ENCODE measurements around the gene ARHGAP44.

Gene ARHGAP44

DNA sequence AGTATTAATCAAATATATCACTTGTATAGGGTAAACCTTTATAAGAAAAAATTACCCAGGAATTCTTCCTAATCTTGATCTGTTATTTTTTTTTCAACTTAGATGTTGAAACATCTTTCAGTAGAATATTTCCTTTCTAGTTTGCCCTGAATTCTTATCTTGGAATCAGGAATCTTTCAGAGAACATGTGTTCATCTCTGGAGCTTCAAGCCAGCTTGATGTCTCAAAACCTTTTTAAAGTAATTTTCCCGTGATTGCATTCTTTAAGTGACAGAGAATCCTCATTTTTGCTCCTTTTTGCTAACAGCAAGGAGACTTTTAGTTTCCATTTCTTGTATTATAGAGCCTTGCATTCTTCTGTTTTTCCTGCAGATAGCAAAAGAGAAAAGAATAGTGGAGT is 137.7 kb downstream of the ARHGAP44 start:
- no peaks in the 10 kb centered on the region for H3K27me3 ChIP-seq (ENCODE audit: control insufficient read depth, insufficient read depth, low read length)
- no peak overlapping the region for H3K4me3 ChIP-seq (ENCODE audit: low read depth, low read length)
- H3K36me3 ChIP-seq (ENCODE audit: control insufficient read depth, insufficient read depth, low read length): no peaks in the 10 kb centered on the region; the same call in 1 of the 2 replicates
- no peaks in the 10 kb centered on the region for H3K4me1 ChIP-seq (ENCODE audit: control insufficient read depth, insufficient read depth, low read length)
- H3K27ac ChIP-seq (ENCODE audit: low read depth, low read length): no peak overlapping the region
- H3K9me3 ChIP-seq (ENCODE audit: control insufficient read depth, insufficient read depth, low read depth, low read length): no peaks in the 10 kb centered on the region
- H3K9ac ChIP-seq (ENCODE audit: low read length): no peak overlapping the region

DNA sequence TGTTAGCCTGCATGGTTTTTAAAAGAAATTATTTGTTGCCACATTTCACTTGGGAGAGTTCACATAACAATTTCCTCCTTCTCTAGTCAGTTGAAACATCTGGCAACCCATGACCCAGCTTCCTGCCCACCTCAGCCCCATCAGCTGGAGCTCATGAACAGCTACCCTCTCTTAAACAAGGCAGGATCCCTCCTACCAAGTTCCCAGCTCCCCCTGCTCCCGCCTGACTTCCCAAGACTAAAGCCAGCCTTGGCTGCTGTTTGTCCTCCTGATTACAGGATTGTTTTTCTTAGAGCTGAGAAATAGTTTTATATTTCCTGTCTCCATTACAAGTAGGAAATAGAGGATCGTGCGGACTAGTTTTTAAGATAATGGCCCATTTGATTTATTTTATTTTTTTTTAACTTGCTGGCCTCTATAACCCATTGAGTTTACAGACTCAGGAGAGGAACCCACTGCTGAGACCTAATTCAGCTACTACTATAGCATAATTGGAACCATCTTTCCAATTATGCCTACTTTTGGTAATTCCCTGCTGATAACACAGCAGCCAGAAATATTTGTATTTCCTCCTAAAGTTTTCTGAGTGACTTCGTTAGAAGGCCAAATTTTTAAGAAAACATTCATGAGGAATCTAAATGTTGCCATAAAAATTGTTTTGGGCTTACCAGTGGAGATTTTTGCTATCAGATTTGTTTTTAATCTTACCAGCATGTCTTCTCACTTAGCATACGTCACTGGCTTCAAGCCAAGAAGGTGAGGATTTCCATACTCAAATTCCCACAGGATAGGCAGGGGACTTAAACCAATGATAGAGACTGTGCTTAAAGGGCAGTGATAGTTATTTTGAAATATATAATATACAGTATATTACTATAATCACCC is 138.5 kb downstream of the ARHGAP44 start:
- Histone ChIP-seq H3K4me3 (ENCODE audit: low read depth, low read length) (no peak overlapping the region), H3K9ac (ENCODE audit: low read length) (no peak overlapping the region), H3K4me1 (ENCODE audit: control insufficient read depth, insufficient read depth, low read length) (no peaks in the 10 kb centered on the region), H3K27ac (ENCODE audit: low read depth, low read length) (no peak overlapping the region), H3K9me3 (ENCODE audit: control insufficient read depth, insufficient read depth, low read depth, low read length) (no peaks in the 10 kb centered on the region), H3K36me3 (ENCODE audit: control insufficient read depth, insufficient read depth, low read length) (no peaks in the 10 kb centered on the region; the same call in 1 of the 2 replicates), H3K27me3 (ENCODE audit: control insufficient read depth, insufficient read depth, low read length) (no peaks in the 10 kb centered on the region)

DNA sequence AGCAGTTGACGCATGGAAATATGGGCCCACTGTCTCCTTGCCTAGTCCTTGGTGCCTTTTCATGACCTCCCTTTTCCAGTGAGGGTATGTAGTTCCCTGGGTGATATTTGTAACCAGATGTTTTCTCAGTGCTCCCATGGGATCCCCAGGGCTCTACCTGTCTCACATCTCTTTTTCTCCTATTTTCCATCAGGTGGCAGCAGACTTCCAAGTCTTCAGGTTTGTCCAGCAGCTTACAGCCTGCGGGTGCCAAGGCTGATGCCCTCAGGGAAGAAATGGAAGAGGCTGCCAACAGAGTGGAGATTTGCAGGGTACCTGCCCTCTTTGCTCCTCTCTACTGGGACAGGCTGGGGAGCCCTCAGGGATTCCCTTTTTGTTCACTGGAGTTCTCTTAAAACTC is 139.4 kb downstream of the ARHGAP44 start:
- Histone ChIP-seq H3K4me3 (ENCODE audit: low read depth, low read length) (no peak overlapping the region), H3K27me3 (ENCODE audit: control insufficient read depth, insufficient read depth, low read length) (no peaks in the 10 kb centered on the region), H3K36me3 (ENCODE audit: control insufficient read depth, insufficient read depth, low read length) (no peaks in the 10 kb centered on the region; the same call in 1 of the 2 replicates), H3K9ac (ENCODE audit: low read length) (no peak overlapping the region), H3K4me1 (ENCODE audit: control insufficient read depth, insufficient read depth, low read length) (no peaks in the 10 kb centered on the region), H3K27ac (ENCODE audit: low read depth, low read length) (no peak overlapping the region), H3K9me3 (ENCODE audit: control insufficient read depth, insufficient read depth, low read depth, low read length) (no peaks in the 10 kb centered on the region)

GRCh38 chr17:12936501-12936900 is 147.2 kb downstream of the ARHGAP44 start:
- no peak overlapping the region for H3K27ac ChIP-seq (ENCODE audit: low read depth, low read length)
- H3K9me3 ChIP-seq (ENCODE audit: control insufficient read depth, insufficient read depth, low read depth, low read length): peaks cover 7% of the 10 kb centered on the region; the same call in 1 of the 2 replicates
- no peak overlapping the region for H3K4me3 ChIP-seq (ENCODE audit: low read depth, low read length)
- H3K27me3 ChIP-seq (ENCODE audit: control insufficient read depth, insufficient read depth, low read length): no peaks in the 10 kb centered on the region
- H3K4me1 ChIP-seq (ENCODE audit: control insufficient read depth, insufficient read depth, low read length): no peaks in the 10 kb centered on the region
- no peak overlapping the region for H3K9ac ChIP-seq (ENCODE audit: low read length)
- no peaks in the 10 kb centered on the region; the same call in 1 of the 2 replicates for H3K36me3 ChIP-seq (ENCODE audit: control insufficient read depth, insufficient read depth, low read length)

DNA sequence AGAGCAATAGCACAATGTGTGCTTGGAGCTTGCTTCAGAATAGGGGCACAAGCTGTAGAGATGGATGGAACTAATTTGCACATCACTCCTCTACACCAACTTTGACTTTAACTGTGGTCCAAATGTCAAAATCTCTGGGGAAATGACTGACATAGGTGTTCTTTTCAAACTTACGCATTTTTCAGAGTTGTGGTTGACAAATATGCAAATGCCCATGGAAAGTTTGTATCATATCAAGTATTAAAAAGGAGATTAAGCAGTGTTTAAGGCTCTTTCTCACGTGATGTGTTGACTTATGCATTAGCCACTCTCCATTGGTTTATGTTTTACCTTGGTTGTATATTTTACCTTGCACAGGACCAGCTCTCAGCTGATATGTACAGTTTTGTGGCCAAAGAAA is 151.4 kb downstream of the ARHGAP44 start:
- Histone ChIP-seq H3K4me3 (ENCODE audit: low read depth, low read length) (no peak overlapping the region), H3K9ac (ENCODE audit: low read length) (no peak overlapping the region), H3K9me3 (ENCODE audit: control insufficient read depth, insufficient read depth, low read depth, low read length) (peaks cover 7% of the 10 kb centered on the region; the same call in 1 of the 2 replicates), H3K27ac (ENCODE audit: low read depth, low read length) (no peak overlapping the region), H3K36me3 (ENCODE audit: control insufficient read depth, insufficient read depth, low read length) (peaks cover 11% of the 10 kb centered on the region), H3K27me3 (ENCODE audit: control insufficient read depth, insufficient read depth, low read length) (no peaks in the 10 kb centered on the region), H3K4me1 (ENCODE audit: control insufficient read depth, insufficient read depth, low read length) (no peaks in the 10 kb centered on the region)

DNA sequence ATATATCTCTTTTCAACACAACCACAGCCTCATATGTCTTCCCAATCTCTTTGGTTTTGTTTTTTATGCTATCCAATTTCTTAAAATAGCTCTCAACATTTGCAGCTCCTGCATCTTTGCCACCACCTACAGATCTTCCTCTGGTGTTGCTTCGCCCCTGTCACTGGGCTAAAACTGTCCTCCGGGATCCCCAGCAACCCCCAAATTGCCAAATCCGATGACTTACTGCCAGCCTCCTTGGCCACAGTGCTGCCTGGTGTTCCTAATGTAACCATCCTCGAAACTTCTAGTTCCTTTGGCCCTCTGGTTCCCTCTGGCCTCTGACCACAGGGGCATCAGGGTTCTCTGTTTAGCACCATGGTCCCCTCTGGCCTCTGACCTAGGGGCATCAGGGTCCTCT is 157.7 kb downstream of the ARHGAP44 start:
- H3K27me3 ChIP-seq (ENCODE audit: control insufficient read depth, insufficient read depth, low read length): no peaks in the 10 kb centered on the region
- H3K4me3 ChIP-seq (ENCODE audit: low read depth, low read length): no peak overlapping the region
- no peaks in the 10 kb centered on the region for H3K9me3 ChIP-seq (ENCODE audit: control insufficient read depth, insufficient read depth, low read depth, low read length)
- no peak overlapping the region for H3K27ac ChIP-seq (ENCODE audit: low read depth, low read length)
- no peaks in the 10 kb centered on the region for H3K4me1 ChIP-seq (ENCODE audit: control insufficient read depth, insufficient read depth, low read length)
- peaks cover 32% of the 10 kb centered on the region for H3K36me3 ChIP-seq (ENCODE audit: control insufficient read depth, insufficient read depth, low read length)
- no peak overlapping the region for H3K9ac ChIP-seq (ENCODE audit: low read length)

GRCh38 chr17:12952012-12952411 is 162.7 kb downstream of the ARHGAP44 start:
- Histone ChIP-seq H3K27me3 (ENCODE audit: control insufficient read depth, insufficient read depth, low read length) (no peaks in the 10 kb centered on the region), H3K9ac (ENCODE audit: low read length) (no peak overlapping the region), H3K4me1 (ENCODE audit: control insufficient read depth, insufficient read depth, low read length) (no peaks in the 10 kb centered on the region), H3K4me3 (ENCODE audit: low read depth, low read length) (no peak overlapping the region), H3K9me3 (ENCODE audit: control insufficient read depth, insufficient read depth, low read depth, low read length) (no peaks in the 10 kb centered on the region), H3K36me3 (ENCODE audit: control insufficient read depth, insufficient read depth, low read length) (peaks cover 50% of the 10 kb centered on the region), H3K27ac (ENCODE audit: low read depth, low read length) (no peak overlapping the region)

DNA sequence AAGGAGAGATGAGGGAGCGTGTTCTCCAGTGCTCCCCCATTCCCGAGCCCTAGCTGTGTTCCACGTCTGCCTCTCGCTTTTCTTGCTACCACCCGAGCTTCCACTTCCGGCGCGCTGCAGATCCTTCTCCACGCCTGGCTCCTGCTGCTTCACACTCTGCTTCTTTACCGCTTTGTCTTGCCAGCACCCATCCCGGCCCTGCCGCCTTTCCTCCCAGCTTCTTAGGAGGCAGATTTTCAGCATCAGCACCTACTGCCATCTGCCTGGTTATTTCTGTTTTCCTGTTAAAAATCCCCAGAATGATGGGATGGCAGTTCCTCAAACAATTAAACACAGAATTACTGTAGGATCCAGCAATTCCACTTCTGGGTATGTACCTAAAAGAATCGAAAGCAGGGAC is 163.9 kb downstream of the ARHGAP44 start:
- H3K36me3 ChIP-seq (ENCODE audit: control insufficient read depth, insufficient read depth, low read length): peaks cover 47% of the 10 kb centered on the region
- H3K4me1 ChIP-seq (ENCODE audit: control insufficient read depth, insufficient read depth, low read length): no peaks in the 10 kb centered on the region
- H3K9ac ChIP-seq (ENCODE audit: low read length): no peak overlapping the region
- no peaks in the 10 kb centered on the region for H3K9me3 ChIP-seq (ENCODE audit: control insufficient read depth, insufficient read depth, low read depth, low read length)
- no peak overlapping the region for H3K4me3 ChIP-seq (ENCODE audit: low read depth, low read length)
- H3K27me3 ChIP-seq (ENCODE audit: control insufficient read depth, insufficient read depth, low read length): no peaks in the 10 kb centered on the region
- H3K27ac ChIP-seq (ENCODE audit: low read depth, low read length): no peak overlapping the region

- H3K4me3 ChIP-seq (ENCODE audit: low read depth, low read length): no peak overlapping the region
- no peaks in the 10 kb centered on the region for H3K27me3 ChIP-seq (ENCODE audit: control insufficient read depth, insufficient read depth, low read length)
- H3K9ac ChIP-seq (ENCODE audit: low read length): no peak overlapping the region
- no peaks in the 10 kb centered on the region for H3K4me1 ChIP-seq (ENCODE audit: control insufficient read depth, insufficient read depth, low read length)
- no peaks in the 10 kb centered on the region for H3K9me3 ChIP-seq (ENCODE audit: control insufficient read depth, insufficient read depth, low read depth, low read length)
- H3K27ac ChIP-seq (ENCODE audit: low read depth, low read length): no peak overlapping the region
- H3K36me3 ChIP-seq (ENCODE audit: control insufficient read depth, insufficient read depth, low read length): peaks cover 50% of the 10 kb centered on the region
Observed at GRCh38 chr17:12955521-12955920, 166.2 kb downstream of the ARHGAP44 start.

DNA sequence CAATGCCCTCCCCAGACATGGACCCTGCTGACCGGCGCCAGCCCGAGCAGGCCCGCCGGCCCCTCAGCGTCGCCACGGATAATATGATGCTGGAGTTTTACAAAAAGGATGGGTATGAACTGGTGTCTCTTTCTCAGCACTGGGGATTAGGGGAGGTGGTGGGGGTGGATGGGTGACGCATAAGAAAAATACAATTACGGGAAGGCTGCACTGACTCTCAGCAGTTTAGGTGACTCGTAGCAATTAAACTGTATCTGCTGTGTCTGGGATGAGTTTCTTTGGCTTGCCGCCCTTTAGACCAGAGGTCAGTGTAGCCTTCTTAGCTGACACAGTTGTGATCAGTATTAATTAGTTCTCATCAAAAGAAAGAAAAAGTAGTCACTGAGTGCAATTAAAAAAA is 169.5 kb downstream of the ARHGAP44 start:
- Histone ChIP-seq H3K9me3 (ENCODE audit: control insufficient read depth, insufficient read depth, low read depth, low read length) (no peaks in the 10 kb centered on the region), H3K27ac (ENCODE audit: low read depth, low read length) (no peak overlapping the region), H3K4me1 (ENCODE audit: control insufficient read depth, insufficient read depth, low read length) (no peaks in the 10 kb centered on the region), H3K9ac (ENCODE audit: low read length) (no peak overlapping the region), H3K36me3 (ENCODE audit: control insufficient read depth, insufficient read depth, low read length) (peaks cover 38% of the 10 kb centered on the region), H3K27me3 (ENCODE audit: control insufficient read depth, insufficient read depth, low read length) (no peaks in the 10 kb centered on the region), H3K4me3 (ENCODE audit: low read depth, low read length) (no peak overlapping the region)

DNA sequence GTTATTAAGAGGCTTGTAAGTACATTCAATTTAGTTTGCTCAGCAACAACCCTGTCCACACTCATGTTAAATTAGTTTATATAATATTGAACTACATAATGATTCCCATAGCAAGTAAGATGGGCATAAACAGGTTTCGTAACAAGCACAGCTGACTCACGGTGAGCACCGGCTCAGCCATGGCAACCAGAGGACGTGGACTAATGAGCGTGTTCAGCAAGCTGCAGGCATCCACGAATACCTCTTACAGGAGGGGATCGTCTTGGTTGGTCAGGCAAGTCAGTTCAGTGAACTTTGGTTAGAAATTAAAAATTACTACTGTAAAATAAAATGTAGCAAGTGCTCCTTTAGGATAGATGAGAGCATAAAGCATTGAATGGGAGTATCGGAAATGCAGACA is 170.1 kb downstream of the ARHGAP44 start:
- H3K9ac ChIP-seq (ENCODE audit: low read length): no peak overlapping the region
- H3K9me3 ChIP-seq (ENCODE audit: control insufficient read depth, insufficient read depth, low read depth, low read length): no peaks in the 10 kb centered on the region
- H3K4me3 ChIP-seq (ENCODE audit: low read depth, low read length): no peak overlapping the region
- H3K27me3 ChIP-seq (ENCODE audit: control insufficient read depth, insufficient read depth, low read length): no peaks in the 10 kb centered on the region
- H3K4me1 ChIP-seq (ENCODE audit: control insufficient read depth, insufficient read depth, low read length): no peaks in the 10 kb centered on the region
- H3K36me3 ChIP-seq (ENCODE audit: control insufficient read depth, insufficient read depth, low read length): peaks cover 35% of the 10 kb centered on the region
- H3K27ac ChIP-seq (ENCODE audit: low read depth, low read length): no peak overlapping the region

Data from HUES6 (cell line).